Limb (tissue), 2 donors: ENCODE results near the gene ARHGAP6.
"Not testable (repeated sequence)": the region's sequence is repeated elsewhere in the genome, so short reads cannot be mapped to it uniquely, and the experiment has no call there.

Source experiments
- DNase-seq, 2 donors: peaks; one replicate each; pipeline ENCODE4 v3.0.0-alpha.2; 2016; ENCODE audit errors: extremely low spot score in 2 of 2

Gene ARHGAP6

DNA sequence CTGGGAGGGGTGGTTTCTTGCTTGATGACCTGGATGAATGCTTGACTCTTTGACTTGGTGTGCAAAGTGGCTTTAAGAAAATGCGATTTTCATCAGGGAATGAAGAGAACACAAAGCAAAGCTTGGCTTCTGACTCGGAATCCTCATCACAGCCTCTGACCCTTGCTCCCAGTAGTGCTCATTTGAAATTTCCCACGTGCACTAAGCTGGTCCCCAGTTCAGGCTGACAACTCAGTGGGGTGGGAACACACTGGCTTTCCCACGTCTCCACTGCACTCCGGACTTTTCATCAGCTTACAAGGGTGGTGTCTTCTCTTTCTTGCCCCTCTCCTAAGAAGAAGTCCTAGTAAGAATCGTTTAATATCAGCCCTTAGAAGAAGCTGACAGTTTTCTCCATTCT is 501.3 kb downstream of the ARHGAP6 start:
- DNase-seq: no peak

GRCh38 chrX:11159149-11159548 is 506.6 kb downstream of the ARHGAP6 start:
- no peak for DNase-seq

- DNase-seq: no peak
These were observed 513.7 kb downstream of the ARHGAP6 start for GRCh38 chrX:11151799-11152559.

DNA sequence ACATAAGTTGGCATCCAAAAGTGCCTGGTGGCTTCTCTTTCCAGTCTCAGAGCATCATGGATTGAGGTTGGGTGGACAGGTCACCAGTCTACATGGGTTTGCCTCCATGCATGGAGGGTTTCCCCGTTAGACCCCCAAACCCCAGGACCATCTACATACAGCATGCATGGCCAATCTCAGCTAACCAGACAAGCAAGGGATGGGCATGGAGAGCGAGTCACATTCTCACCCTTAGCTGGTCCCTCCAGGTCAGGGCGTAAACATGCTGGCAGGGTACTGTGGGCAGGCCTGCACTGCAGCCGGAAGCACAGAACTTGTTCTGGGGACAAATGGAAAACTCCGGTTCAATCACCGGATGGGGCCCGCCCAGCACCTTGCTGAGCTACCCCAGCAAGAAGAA is 517.3 kb downstream of the ARHGAP6 start:
- DNase-seq: no peak

DNA sequence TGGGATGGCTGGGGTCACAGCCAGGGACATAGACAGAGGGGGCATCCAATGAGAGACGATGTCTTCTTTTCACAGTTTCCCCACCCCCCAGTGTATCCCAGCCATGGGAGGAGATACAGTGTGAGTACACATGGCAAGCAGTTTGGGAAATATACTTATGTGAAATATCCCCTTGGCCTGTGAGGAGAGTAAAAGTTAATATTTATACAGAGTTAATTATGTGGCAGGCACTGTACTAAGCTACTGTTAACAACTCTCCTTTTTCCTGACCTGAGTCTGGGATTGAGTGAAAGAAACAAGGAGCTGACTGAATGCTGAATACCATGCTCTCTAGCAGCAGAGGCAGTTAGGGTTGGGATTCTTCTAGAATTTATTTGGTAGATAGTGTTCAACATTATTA is 519.3 kb downstream of the ARHGAP6 start:
- no peak for DNase-seq

GRCh38 chrX:11143931-11144678 is 521.6 kb downstream of the ARHGAP6 start:
- DNase-seq: peak; percentile 47 to 59

- no peak for DNase-seq
These were observed 527.0 kb downstream of the ARHGAP6 start for GRCh38 chrX:11138498-11139390.

DNA sequence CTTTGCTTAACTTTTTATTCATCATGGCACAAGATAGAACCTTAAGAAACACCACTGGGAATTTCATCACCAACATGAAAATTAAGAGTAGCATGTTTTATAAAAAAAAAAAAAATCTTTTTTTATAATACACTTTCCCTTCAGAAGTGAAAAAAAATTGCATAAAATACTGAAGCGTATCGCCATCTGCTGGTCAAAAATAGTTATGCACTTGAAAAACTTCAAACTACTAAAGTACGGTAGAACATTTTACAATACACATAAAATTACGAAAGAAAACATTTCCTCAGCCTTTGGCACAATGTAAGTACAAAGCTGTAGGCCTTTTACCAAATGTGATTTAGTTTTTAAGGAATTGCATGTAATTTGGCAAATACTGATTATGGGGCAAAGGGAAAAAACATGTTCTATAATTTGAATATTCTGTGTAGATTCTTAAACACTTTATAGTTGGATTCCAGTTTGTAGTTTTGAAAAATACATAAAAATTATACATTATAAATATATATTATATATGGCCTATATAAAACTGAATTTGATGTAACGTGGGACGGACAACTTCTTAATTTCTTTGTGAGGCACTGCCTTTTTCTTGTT is 528.1 kb downstream of the ARHGAP6 start:
- DNase-seq: peak in 1 of 2 donors; percentile 42

GRCh38 chrX:11135564-11136185 is 530.0 kb downstream of the ARHGAP6 start:
- DNase-seq: no peak

DNA sequence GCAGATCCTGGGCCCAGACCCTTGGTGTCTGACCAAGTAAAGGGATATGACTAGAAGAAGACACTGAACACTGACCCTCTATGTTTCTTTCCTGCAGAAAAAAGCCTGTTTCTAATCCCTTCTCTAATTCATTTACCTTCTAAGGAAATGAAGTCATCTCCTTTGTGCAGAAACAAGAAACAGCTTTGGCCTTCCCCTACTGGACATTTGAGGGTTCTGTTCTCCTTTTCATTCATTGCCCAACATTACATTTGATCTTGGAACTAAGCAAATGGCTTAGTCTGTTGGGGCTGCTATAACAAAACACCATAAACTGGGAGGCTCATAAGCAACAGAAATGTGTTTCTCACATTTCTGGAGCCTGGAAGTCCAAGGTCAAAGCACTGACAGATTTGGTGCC is 534.6 kb downstream of the ARHGAP6 start:
- DNase-seq: no peak

- no peak for DNase-seq
These were observed 535.6 kb downstream of the ARHGAP6 start for GRCh38 chrX:11130136-11130535.

DNA sequence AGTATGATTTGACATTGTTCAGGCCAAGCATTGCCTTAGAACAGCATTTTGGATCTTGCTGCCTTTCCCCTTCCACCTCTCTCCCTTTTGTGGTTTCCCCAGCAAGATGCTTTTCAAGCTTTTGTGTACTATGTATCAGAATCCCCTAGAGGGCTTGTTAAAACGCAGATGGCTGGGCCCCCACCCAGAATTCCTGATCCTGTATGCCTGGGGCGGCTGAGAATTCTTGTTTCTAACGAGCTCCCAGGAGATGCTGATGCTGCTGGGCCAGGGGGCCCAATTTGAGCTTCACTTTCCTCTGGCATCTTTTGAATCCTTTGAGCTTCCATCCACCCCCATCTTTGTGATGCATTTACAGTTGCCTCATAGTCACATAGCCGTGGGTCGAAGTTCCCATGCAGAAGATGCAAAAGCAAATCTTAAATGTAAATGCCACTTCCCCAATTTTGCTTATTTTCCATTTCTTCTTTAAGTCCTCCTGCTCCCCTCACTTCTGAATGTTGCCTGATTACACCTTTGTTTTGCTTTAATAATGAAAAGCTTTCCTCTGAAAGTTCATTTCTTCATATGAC is 536.1 kb downstream of the ARHGAP6 start:
- DNase-seq: no peak

GRCh38 chrX:11125060-11125459 is 540.7 kb downstream of the ARHGAP6 start:
- DNase-seq: no peak

- no peak for DNase-seq
These were observed 541.6 kb downstream of the ARHGAP6 start for GRCh38 chrX:11124112-11124511.

- DNase-seq: not testable (repeated sequence)
These were observed 542.6 kb downstream of the ARHGAP6 start for GRCh38 chrX:11123087-11123486.

GRCh38 chrX:11119313-11119943 is 546.3 kb downstream of the ARHGAP6 start:
- DNase-seq: no peak

DNA sequence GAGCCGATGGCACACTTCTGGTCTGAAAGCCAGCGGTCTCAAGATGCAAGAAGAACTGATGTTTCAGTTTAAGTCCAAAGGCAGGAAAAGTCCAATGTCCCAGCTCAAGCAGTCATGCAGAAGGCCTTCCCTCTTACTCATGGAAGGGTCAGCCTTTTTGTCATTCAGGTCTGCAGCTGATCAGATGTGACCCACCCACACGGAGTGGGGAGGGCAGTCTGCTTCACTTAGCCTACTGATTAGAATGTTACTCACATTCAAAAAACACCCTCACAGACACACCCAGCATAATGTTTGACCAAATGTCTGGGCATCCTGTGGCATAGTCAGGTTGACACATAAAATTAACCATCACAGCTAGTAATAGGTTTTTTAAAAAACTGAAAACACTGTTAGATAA is 548.0 kb downstream of the ARHGAP6 start:
- DNase-seq: no peak

- DNase-seq: no peak
These were observed 552.0 kb downstream of the ARHGAP6 start for GRCh38 chrX:11113731-11114130.

GRCh38 chrX:11111947-11112346 is 553.8 kb downstream of the ARHGAP6 start:
- no peak for DNase-seq
